ENCODE measurements around the gene BIRC5.

DNA sequence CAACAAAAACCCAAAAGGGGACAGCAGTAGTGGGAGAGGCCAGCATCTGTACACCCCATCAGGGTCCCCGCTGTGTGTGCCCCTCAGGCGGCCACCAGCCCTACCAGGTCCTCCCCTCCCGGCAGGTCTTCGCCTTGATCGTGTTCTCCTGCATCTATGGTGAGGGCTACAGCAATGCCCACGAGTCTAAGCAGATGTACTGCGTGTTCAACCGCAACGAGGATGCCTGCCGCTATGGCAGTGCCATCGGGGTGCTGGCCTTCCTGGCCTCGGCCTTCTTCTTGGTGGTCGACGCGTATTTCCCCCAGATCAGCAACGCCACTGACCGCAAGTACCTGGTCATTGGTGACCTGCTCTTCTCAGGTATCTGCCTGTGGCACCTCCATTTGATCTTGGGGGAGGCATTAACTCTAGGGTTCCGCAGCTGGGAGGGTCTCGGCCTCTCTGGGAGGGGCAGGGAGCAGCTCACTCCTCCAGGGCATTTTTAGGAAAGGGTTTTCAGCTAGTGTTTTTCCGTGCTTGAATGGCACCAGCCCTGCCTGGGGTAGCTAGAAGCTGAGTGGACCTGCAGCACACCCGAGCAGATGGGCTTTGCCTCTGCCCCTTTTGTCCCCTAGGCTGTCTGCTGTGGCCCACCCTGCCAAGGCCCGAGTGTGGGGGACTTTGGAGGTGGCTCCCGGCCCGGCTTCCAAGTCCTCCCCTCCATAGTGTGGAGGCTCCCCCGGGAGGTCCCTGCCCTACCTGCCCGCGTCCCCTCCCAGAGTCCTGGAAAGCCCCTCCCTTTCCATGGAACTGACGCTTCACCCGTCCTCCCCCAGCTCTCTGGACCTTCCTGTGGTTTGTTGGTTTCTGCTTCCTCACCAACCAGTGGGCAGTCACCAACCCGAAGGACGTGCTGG lies 43.1 kb upstream of the BIRC5 start:
- TF ChIP-seq, protein P1, sequence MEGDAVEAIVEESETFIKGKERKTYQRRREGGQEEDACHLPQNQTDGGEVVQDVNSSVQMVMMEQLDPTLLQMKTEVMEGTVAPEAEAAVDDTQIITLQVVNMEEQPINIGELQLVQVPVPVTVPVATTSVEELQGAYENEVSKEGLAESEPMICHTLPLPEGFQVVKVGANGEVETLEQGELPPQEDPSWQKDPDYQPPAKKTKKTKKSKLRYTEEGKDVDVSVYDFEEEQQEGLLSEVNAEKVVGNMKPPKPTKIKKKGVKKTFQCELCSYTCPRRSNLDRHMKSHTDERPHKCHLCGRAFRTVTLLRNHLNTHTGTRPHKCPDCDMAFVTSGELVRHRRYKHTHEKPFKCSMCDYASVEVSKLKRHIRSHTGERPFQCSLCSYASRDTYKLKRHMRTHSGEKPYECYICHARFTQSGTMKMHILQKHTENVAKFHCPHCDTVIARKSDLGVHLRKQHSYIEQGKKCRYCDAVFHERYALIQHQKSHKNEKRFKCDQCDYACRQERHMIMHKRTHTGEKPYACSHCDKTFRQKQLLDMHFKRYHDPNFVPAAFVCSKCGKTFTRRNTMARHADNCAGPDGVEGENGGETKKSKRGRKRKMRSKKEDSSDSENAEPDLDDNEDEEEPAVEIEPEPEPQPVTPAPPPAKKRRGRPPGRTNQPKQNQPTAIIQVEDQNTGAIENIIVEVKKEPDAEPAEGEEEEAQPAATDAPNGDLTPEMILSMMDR (conservative IDR thresholded peaks at IDR 0.05), result no peak
- no peak for TF ChIP-seq ZFX (IDR thresholded peaks at IDR 0.05)
